ENCODE data around the gene LINGO1. TPM values are rescaled to one million over a fixed set of nuclear protein-coding genes. Genes with fewer than 3 reads are reported as not detected.

The LINGO1 gene
- total and polyA plus RNA-seq, 3 donors from 2014 or later, result 16.6 to 22.4 (median 16.7) TPM

- intact Hi-C loops (cut with DNase I; ENCODE audit: low total_unique reads), result no loop called here
- no peak for DNase-seq
- peaks cover 4% of the 10 kb centered on the region for H3K4me1 ChIP-seq
Measured at GRCh38 chr15:77582763-77583162, 49.9 kb downstream of the LINGO1 start.

GRCh38 chr15:77581896-77582569, 50.7 kb downstream of the LINGO1 start:
- no peaks in the 10 kb centered on the region for H3K36me3 ChIP-seq (ENCODE audit: low read depth, missing control alignments)
- H3K4me1 ChIP-seq, result peaks cover 4% of the 10 kb centered on the region
- TF ChIP-seq CTCF (IDR thresholded peaks at IDR 0.05), result no peak
- no peak for TF ChIP-seq POLR2A (IDR thresholded peaks at IDR 0.05)
- H3K4me3 ChIP-seq, result no peak overlapping the region
- no peaks in the 10 kb centered on the region for H3K27me3 ChIP-seq
- WGBS, 2 donors, result 80 to 81% methylated on average over 7 to 18 of the region's 18 CpGs
- H3K27ac ChIP-seq, result no peak overlapping the region
- DNase-seq, result no peak
- intact Hi-C loops (cut with DNase I; ENCODE audit: low total_unique reads), result no loop called here
- no peaks in the 10 kb centered on the region for H3K9me3 ChIP-seq

More at GRCh38 chr15:77582763-77583162, 49.9 kb downstream of the LINGO1 start:
- TF ChIP-seq POLR2A (IDR thresholded peaks at IDR 0.05) (no peak), CTCF (IDR thresholded peaks at IDR 0.05) (no peak)
- Histone ChIP-seq H3K36me3 (ENCODE audit: low read depth, missing control alignments) (no peaks in the 10 kb centered on the region), H3K4me3 (no peak overlapping the region), H3K27me3 (no peaks in the 10 kb centered on the region), H3K27ac (no peak overlapping the region), H3K9me3 (no peaks in the 10 kb centered on the region)
- 76 to 82% methylated on average over 4 to 5 of the region's 5 CpGs for WGBS, 2 donors

- Histone ChIP-seq H3K27me3 (no peaks in the 10 kb centered on the region), H3K36me3 (ENCODE audit: low read depth, missing control alignments) (no peaks in the 10 kb centered on the region), H3K4me1 (peaks cover 4% of the 10 kb centered on the region), H3K27ac (no peak overlapping the region), H3K9me3 (no peaks in the 10 kb centered on the region), H3K4me3 (no peak overlapping the region)
- no peak for TF ChIP-seq POLR2A (IDR thresholded peaks at IDR 0.05)
- TF ChIP-seq CTCF (IDR thresholded peaks at IDR 0.05), result no peak
- WGBS, 2 donors, result 82 to 91% methylated on average over 16 of the region's 16 CpGs
- intact Hi-C loops (cut with DNase I; ENCODE audit: low total_unique reads), result no loop called here
- no peak for DNase-seq
Measured at GRCh38 chr15:77580996-77581682, 51.6 kb downstream of the LINGO1 start.

GRCh38 chr15:77579498-77580188, 53.1 kb downstream of the LINGO1 start:
- intact Hi-C loops (cut with DNase I; ENCODE audit: low total_unique reads), result no loop called here
- DNase-seq, result no peak
- no peak for TF ChIP-seq CTCF (IDR thresholded peaks at IDR 0.05)
- TF ChIP-seq POLR2A (IDR thresholded peaks at IDR 0.05), result no peak
- Histone ChIP-seq H3K9me3 (no peaks in the 10 kb centered on the region), H3K4me1 (no peaks in the 10 kb centered on the region), H3K4me3 (no peak overlapping the region), H3K27me3 (no peaks in the 10 kb centered on the region), H3K36me3 (ENCODE audit: low read depth, missing control alignments) (no peaks in the 10 kb centered on the region), H3K27ac (no peak overlapping the region)
- 95 to 99% methylated on average over 13 of the region's 13 CpGs for WGBS, 2 donors
